ENCODE results near the gene ACBD4. TPM values are rescaled to one million over a fixed set of nuclear protein-coding genes. Genes with fewer than 3 reads are reported as not detected.

The ACBD4 gene
- total and polyA plus RNA-seq, 2 of the 13 experiments (the other 11 are each of a cell fraction or from before 2014, with no cell fraction given) = 16.1 to 26.9 TPM

DNA sequence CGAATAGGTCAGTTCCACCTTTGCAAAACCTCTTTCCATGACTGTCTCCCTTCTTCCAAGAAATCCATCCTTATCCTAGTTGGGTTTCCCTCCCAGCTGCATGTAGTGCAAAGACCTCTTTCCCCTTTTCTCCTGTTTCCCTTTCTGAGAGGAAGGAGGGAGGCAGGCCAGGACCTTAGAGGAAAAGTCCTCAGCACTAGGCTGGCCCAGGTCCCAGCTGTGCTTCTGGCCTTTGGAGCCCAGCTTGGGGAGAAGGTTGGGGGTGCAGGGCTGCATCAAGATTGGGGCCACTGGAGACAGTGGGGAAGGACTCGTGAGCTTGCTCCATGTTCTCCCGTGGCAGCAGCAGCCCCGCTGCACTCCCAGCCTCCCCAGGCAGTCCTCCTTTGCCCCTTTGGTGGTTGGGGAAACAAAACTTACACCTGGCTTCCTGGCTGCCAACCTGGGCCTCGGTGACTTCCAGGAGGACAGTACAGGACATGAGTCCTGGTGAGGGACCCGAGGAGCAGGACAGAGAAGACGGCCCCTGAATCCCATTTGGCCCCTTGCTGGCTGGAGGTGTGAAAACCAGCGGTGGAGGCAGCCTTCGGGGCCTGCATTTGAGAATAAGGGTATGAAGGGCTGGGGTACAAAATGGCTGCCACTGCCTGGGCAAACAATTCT is 26.7 kb downstream of the ACBD4 start (continued):
- TF ChIP-seq, protein P1, sequence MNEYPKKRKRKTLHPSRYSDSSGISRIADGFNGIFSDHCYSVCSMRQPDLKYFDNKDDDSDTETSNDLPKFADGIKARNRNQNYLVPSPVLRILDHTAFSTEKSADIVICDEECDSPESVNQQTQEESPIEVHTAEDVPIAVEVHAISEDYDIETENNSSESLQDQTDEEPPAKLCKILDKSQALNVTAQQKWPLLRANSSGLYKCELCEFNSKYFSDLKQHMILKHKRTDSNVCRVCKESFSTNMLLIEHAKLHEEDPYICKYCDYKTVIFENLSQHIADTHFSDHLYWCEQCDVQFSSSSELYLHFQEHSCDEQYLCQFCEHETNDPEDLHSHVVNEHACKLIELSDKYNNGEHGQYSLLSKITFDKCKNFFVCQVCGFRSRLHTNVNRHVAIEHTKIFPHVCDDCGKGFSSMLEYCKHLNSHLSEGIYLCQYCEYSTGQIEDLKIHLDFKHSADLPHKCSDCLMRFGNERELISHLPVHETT (CRISPR knock-in tag; conservative IDR thresholded peaks at IDR 0.05) = no peak
- TF ChIP-seq HNRNPH1 (optimal IDR thresholded peaks at IDR 0.05; ENCODE audit: low read depth, low read length) (no peak), ATRX (CRISPR knock-in tag; IDR thresholded peaks at IDR 0.05; ENCODE audit: borderline replicate concordance) (no peak), AGO1 (IDR thresholded peaks at IDR 0.05; ENCODE audit: low read depth, low read length, poor library complexity, severe bottlenecking) (no peak), MAZ (IDR thresholded peaks at IDR 0.05; ENCODE audit: borderline replicate concordance, low read depth, low read length) (no peak), MAZ (CRISPR knock-in tag; IDR thresholded peaks at IDR 0.05; ENCODE audit: low read depth) (no peak), ZNF264 (CRISPR knock-in tag; IDR thresholded peaks at IDR 0.05) (no peak), CHD2 (IDR thresholded peaks at IDR 0.05; ENCODE audit: low read depth, low read length) (no peak), RCOR2 (CRISPR knock-in tag; IDR thresholded peaks at IDR 0.05) (no peak), ZNF766 (CRISPR knock-in tag; IDR thresholded peaks at IDR 0.05; ENCODE audit: borderline replicate concordance) (no peak; the same call in 1 of the 2 replicates), ZFP37 (CRISPR knock-in tag; IDR thresholded peaks at IDR 0.05; ENCODE audit: borderline replicate concordance) (no peak), ZNF510 (CRISPR knock-in tag; IDR thresholded peaks at IDR 0.05; ENCODE audit: low read depth) (no peak), XBP1 (CRISPR knock-in tag; IDR thresholded peaks at IDR 0.05) (no peak), ZNF776 (CRISPR knock-in tag; IDR thresholded peaks at IDR 0.05) (no peak), ZZZ3 (CRISPR knock-in tag; IDR thresholded peaks at IDR 0.05; ENCODE audit: borderline replicate concordance) (no peak), ZNF121 (CRISPR knock-in tag; IDR thresholded peaks at IDR 0.05) (no peak; the same call in 1 of the 2 replicates), POLR2A (IDR thresholded peaks at IDR 0.05; ENCODE audit: insufficient read depth in 1 of 2, low read depth in 2 of 2, low read length in 2 of 2) (no peak), BRCA1 (CRISPR knock-in tag; IDR thresholded peaks at IDR 0.05) (no peak), ZBTB7A (CRISPR knock-in tag; IDR thresholded peaks at IDR 0.05) (no peak; the same call in 1 of the 2 replicates), SRSF4 (IDR thresholded peaks at IDR 0.05; ENCODE audit: low read depth, low read length, poor library complexity, severe bottlenecking) (no peak), ZNF775 (CRISPR knock-in tag; IDR thresholded peaks at IDR 0.05; ENCODE audit: borderline replicate concordance) (no peak), XRCC5 (optimal IDR thresholded peaks at IDR 0.05; ENCODE audit: low read length) (no peak)
- TF ChIP-seq, protein P2, sequence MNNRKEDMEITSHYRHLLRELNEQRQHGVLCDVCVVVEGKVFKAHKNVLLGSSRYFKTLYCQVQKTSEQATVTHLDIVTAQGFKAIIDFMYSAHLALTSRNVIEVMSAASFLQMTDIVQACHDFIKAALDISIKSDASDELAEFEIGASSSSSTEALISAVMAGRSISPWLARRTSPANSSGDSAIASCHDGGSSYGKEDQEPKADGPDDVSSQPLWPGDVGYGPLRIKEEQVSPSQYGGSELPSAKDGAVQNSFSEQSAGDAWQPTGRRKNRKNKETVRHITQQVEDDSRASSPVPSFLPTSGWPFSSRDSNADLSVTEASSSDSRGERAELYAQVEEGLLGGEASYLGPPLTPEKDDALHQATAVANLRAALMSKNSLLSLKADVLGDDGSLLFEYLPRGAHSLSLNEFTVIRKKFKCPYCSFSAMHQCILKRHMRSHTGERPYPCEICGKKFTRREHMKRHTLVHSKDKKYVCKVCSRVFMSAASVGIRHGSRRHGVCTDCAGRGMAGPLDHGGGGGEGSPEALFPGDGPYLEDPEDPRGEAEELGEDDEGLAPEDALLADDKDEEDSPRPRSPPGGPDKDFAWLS (CRISPR knock-in tag; IDR thresholded peaks at IDR 0.05; ENCODE audit: borderline replicate concordance) = no peak
- TF ChIP-seq, protein P3, sequence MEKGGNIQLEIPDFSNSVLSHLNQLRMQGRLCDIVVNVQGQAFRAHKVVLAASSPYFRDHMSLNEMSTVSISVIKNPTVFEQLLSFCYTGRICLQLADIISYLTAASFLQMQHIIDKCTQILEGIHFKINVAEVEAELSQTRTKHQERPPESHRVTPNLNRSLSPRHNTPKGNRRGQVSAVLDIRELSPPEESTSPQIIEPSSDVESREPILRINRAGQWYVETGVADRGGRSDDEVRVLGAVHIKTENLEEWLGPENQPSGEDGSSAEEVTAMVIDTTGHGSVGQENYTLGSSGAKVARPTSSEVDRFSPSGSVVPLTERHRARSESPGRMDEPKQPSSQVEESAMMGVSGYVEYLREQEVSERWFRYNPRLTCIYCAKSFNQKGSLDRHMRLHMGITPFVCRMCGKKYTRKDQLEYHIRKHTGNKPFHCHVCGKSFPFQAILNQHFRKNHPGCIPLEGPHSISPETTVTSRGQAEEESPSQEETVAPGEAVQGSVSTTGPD (CRISPR knock-in tag; IDR thresholded peaks at IDR 0.05) = no peak
